Activated B cell treated with CpG ODN at 0.5 μM for 24 hours (primary cell): ENCODE results near the gene RYR2. TPM values are rescaled to one million over a fixed set of nuclear protein-coding genes. Genes with fewer than 3 reads are reported as not detected.

Source experiments
- ATAC-seq: fragments of 200-7000 bp; cut with Tn5 transposase; one replicate; pipeline ENCODE4 v1.10.0; 2021; ENCODE audit warnings: low read depth, mild to moderate bottlenecking, moderate library complexity
- CTCF ChIA-PET: fragments of 350-600 bp; sonication (Branson Sonifier 250); formaldehyde crosslinking; loops from one replicate; lab custom pipeline; 2021; ENCODE audit warnings: antibody characterized with exemption; lab: Charles Lee
- POLR2A ChIA-PET: fragments of 350-600 bp; sonication (Branson Sonifier 250); formaldehyde crosslinking; loops from one replicate; lab custom pipeline; 2021; ENCODE audit warnings: antibody characterized with exemption; lab: Charles Lee
- DNase-seq: peaks from one replicate; pipeline ENCODE4 v3.0.0; 2022
- H3K27ac Mint-ChIP-seq: one replicate; pipeline ENCODE4 v1.8.0; 2020; ENCODE audit warnings: mixed read lengths
- H3K27me3 Mint-ChIP-seq: one replicate; pipeline ENCODE4 v1.8.0; 2021; ENCODE audit warnings: mixed read lengths
- H3K36me3 Mint-ChIP-seq: one replicate; pipeline ENCODE4 v1.8.0; 2021; ENCODE audit warnings: low read depth, mixed read lengths
- H3K4me1 Mint-ChIP-seq: one replicate; pipeline ENCODE4 v1.8.0; 2021; ENCODE audit warnings: mixed read lengths
- H3K4me3 Mint-ChIP-seq: one replicate; pipeline ENCODE4 v1.8.0; 2020; ENCODE audit warnings: mild to moderate bottlenecking, mixed read lengths
- H3K9me3 Mint-ChIP-seq: one replicate; pipeline ENCODE4 v1.8.0; 2020; ENCODE audit warnings: mixed read lengths
- intact Hi-C: fragments of 100-400 bp; cut with micrococcal nuclease; formaldehyde crosslinking; loops from one replicate; pipeline ENCODE4 v1.15.1; 2024
- total RNA-seq: library from RNA; stranded (reverse); gene quantifications from 2 replicates; pipeline ENCODE4 v1.2.3, GENCODE V29; 2022
- TF ChIP-seq, protein P1 (sequence below): fragments of 200-600 bp; IDR thresholded peaks from one replicate; pipeline ENCODE4 v1.8.0; 2022; ENCODE audit warnings: antibody characterized with exemption, mild to moderate bottlenecking

The RYR2 gene
- total RNA-seq, 1 donor from 2014 or later = not detected

DNA sequence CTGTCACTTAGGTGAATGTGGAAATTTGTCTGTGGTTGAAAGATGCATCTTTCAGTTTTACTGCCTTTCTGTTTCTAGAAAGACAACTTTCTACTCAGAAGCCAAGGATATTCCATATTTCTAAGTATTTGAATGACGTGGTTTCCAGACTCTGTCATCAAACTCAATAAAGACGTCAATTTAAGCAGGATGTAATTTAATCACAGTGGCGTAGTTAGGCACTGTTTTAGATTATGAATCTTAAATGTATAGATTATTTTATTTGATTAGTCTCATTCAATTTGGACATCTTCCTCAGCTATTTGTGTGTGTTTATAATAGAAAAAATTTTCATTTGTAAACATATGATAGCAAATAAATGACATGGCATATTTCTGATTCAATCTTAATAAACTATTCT is 298.9 kb downstream of the RYR2 start:
- ChIA-PET POLR2A (no interaction called here), CTCF (no interaction called here)
- Mint-ChIP-seq H3K4me1 (no peaks in the 10 kb centered on the region), H3K9me3 (peaks cover 3% of the 10 kb centered on the region), H3K27ac (no peak overlapping the region), H3K36me3 (no peaks in the 10 kb centered on the region), H3K27me3 (no peaks in the 10 kb centered on the region), H3K4me3 (no peak overlapping the region)
- no peak for DNase-seq
- ATAC-seq = no peak
- TF ChIP-seq, protein P1, sequence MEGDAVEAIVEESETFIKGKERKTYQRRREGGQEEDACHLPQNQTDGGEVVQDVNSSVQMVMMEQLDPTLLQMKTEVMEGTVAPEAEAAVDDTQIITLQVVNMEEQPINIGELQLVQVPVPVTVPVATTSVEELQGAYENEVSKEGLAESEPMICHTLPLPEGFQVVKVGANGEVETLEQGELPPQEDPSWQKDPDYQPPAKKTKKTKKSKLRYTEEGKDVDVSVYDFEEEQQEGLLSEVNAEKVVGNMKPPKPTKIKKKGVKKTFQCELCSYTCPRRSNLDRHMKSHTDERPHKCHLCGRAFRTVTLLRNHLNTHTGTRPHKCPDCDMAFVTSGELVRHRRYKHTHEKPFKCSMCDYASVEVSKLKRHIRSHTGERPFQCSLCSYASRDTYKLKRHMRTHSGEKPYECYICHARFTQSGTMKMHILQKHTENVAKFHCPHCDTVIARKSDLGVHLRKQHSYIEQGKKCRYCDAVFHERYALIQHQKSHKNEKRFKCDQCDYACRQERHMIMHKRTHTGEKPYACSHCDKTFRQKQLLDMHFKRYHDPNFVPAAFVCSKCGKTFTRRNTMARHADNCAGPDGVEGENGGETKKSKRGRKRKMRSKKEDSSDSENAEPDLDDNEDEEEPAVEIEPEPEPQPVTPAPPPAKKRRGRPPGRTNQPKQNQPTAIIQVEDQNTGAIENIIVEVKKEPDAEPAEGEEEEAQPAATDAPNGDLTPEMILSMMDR = no peak
- intact Hi-C loops = no loop called here

DNA sequence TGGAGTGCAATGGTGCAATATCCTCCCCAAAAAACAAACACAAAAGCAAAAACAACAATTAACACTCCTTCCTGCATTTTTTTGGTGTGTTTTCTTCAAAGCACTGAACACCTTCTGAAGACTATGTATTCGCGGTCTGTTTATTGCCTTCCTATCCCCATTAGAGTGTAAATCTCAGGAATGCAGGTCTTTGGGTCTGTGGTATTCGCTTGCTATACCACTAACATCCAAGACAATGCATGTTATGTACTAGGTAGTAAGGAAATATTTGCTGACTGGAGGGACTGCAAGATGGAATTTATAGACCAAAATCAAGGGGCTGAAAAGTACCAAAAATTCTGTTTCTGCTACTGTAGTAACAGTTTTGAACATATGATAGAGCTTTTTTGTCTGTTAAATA is 299.4 kb downstream of the RYR2 start:
- no peaks in the 10 kb centered on the region for H3K27me3 Mint-ChIP-seq
- H3K27ac Mint-ChIP-seq = no peak overlapping the region
- no peak for ATAC-seq
- no peaks in the 10 kb centered on the region for H3K36me3 Mint-ChIP-seq
- CTCF ChIA-PET = no interaction called here
- no peak for DNase-seq
- H3K9me3 Mint-ChIP-seq = peaks cover 3% of the 10 kb centered on the region
- POLR2A ChIA-PET = no interaction called here
- TF ChIP-seq, protein P1 = no peak
- H3K4me1 Mint-ChIP-seq = no peaks in the 10 kb centered on the region
- H3K4me3 Mint-ChIP-seq = no peak overlapping the region
- intact Hi-C loops = no loop called here

DNA sequence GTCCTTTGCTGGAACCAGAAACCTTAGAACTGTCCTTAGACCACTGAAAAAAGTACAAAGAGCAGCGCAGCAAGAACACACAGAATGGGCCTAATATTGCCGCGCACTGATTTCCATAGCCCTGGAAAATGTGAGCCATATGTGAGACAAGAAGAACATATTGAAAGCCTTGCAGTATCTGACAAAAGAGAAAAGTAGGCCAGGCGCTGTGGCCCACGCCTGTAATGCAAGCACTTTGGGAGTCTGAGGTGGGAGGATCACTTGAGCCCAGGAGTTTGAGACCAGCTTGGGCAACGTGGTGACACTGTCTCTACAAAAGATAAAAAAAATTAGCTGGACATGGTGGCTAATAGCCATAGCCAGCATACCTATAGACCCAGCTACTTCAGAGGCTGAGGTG is 300.7 kb downstream of the RYR2 start:
- no peak overlapping the region for H3K4me3 Mint-ChIP-seq
- TF ChIP-seq, protein P1 = no peak
- POLR2A ChIA-PET = no interaction called here
- peaks cover 3% of the 10 kb centered on the region for H3K9me3 Mint-ChIP-seq
- H3K27me3 Mint-ChIP-seq = no peaks in the 10 kb centered on the region
- intact Hi-C loops = no loop called here
- DNase-seq (no peak), ATAC-seq (no peak)
- no peak overlapping the region for H3K27ac Mint-ChIP-seq
- CTCF ChIA-PET = no interaction called here
- no peaks in the 10 kb centered on the region for H3K36me3 Mint-ChIP-seq
- no peaks in the 10 kb centered on the region for H3K4me1 Mint-ChIP-seq

DNA sequence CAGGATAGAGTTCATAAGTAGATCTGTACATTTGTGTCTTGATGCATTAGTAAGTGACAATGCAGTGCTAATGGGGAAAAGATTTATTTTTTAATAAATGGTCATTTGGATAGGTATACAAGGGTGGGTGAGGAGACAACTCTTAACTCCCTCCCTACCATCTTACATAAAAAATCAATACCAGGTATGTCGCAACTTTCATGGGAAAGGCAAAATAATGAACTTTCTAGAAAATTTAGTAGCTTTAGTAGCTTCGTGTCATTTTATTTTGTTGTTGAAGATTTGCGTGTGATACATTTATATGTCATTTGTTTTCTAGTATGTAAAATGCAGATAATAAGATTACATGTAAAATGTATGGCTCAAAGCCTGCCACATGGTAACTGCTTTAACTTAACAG is 310.8 kb downstream of the RYR2 start:
- POLR2A ChIA-PET = no interaction called here
- Mint-ChIP-seq H3K36me3 (no peaks in the 10 kb centered on the region), H3K9me3 (no peaks in the 10 kb centered on the region), H3K27ac (no peak overlapping the region), H3K27me3 (no peaks in the 10 kb centered on the region), H3K4me3 (no peak overlapping the region), H3K4me1 (no peaks in the 10 kb centered on the region)
- TF ChIP-seq, protein P1 = no peak
- intact Hi-C loops = no loop called here
- DNase-seq = no peak
- CTCF ChIA-PET = no interaction called here
- no peak for ATAC-seq

DNA sequence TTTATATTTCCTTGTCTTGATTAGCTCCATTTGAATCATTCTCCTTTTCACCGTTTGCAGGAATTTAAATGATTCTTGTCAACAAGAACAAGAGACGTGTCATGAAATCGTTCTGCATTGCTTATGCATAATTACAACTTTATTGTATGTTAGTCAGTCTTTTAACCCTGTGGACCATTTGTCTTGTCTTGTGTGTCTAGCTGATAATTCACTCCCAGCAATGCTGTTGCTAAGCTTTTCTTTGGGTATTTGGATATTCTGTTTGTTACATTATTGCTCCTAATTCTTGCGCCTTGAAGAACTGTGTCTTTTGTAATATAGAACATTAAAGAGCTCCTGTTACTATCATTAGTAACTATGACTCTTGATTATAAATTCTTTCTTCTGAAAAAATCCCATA is 311.9 kb downstream of the RYR2 start:
- H3K36me3 Mint-ChIP-seq = no peaks in the 10 kb centered on the region
- H3K9me3 Mint-ChIP-seq = no peaks in the 10 kb centered on the region
- DNase-seq (no peak), ATAC-seq (no peak)
- H3K27me3 Mint-ChIP-seq = no peaks in the 10 kb centered on the region
- CTCF ChIA-PET = no interaction called here
- POLR2A ChIA-PET = no interaction called here
- no peak overlapping the region for H3K27ac Mint-ChIP-seq
- intact Hi-C loops = no loop called here
- TF ChIP-seq, protein P1 = no peak
- no peak overlapping the region for H3K4me3 Mint-ChIP-seq
- no peaks in the 10 kb centered on the region for H3K4me1 Mint-ChIP-seq
